HG03175 (cell line): ENCODE measurements around the gene ANKRD62.
"Not testable (repeated sequence)": the region's sequence is repeated elsewhere in the genome, so short reads cannot be mapped to it uniquely, and the experiment has no call there.

Source experiments
- ATAC-seq: cut with Tn5 transposase; IDR thresholded peaks from one replicate; pipeline ENCODE4 v1.9.1; 2021; ENCODE audit warnings: mild to moderate bottlenecking, moderate library complexity; ENCODE audit not compliant: unreplicated experiment

Gene ANKRD62

GRCh38 chr18:12092398-12093229 lies 1.0 kb upstream of the ANKRD62 start:
- no peak for ATAC-seq

GRCh38 chr18:12098374-12098773 lies 4.7 kb downstream of the ANKRD62 start:
- no peak for ATAC-seq

- ATAC-seq = no peak
Observed at GRCh38 chr18:12099160-12099559, 5.5 kb downstream of the ANKRD62 start.

GRCh38 chr18:12101266-12101665 lies 7.6 kb downstream of the ANKRD62 start:
- no peak for ATAC-seq

GRCh38 chr18:12102136-12102842 lies 8.6 kb downstream of the ANKRD62 start:
- ATAC-seq = no peak

GRCh38 chr18:12106471-12106870 lies 12.8 kb downstream of the ANKRD62 start:
- no peak for ATAC-seq

GRCh38 chr18:12109836-12110235 lies 16.2 kb downstream of the ANKRD62 start:
- no peak for ATAC-seq

GRCh38 chr18:12113999-12114646 lies 20.5 kb downstream of the ANKRD62 start:
- ATAC-seq = no peak

GRCh38 chr18:12119358-12119757 lies 25.7 kb downstream of the ANKRD62 start:
- ATAC-seq = no peak

GRCh38 chr18:12121175-12122042 lies 27.8 kb downstream of the ANKRD62 start:
- ATAC-seq = no peak

GRCh38 chr18:12122043-12122389 lies 28.4 kb downstream of the ANKRD62 start:
- not testable (repeated sequence) for ATAC-seq

- not testable (repeated sequence) for ATAC-seq
Observed at GRCh38 chr18:12127647-12128046, 34.0 kb downstream of the ANKRD62 start.

- not testable (repeated sequence) for ATAC-seq
Observed at GRCh38 chr18:12138831-12139230, 45.2 kb downstream of the ANKRD62 start.

GRCh38 chr18:12140866-12141265 lies 47.2 kb downstream of the ANKRD62 start:
- ATAC-seq = not testable (repeated sequence)

- not testable (repeated sequence) for ATAC-seq
Observed at GRCh38 chr18:12141778-12142177, 48.1 kb downstream of the ANKRD62 start.

- not testable (repeated sequence) for ATAC-seq
Observed at GRCh38 chr18:12149431-12149830, 55.8 kb downstream of the ANKRD62 start.

GRCh38 chr18:12154361-12154760 lies 60.7 kb downstream of the ANKRD62 start:
- ATAC-seq = no peak

- no peak for ATAC-seq
Observed at GRCh38 chr18:12155996-12156395, 62.4 kb downstream of the ANKRD62 start.

- no peak for ATAC-seq
Observed at GRCh38 chr18:12159446-12159845, 65.8 kb downstream of the ANKRD62 start.

- no peak for ATAC-seq
Observed at GRCh38 chr18:12162786-12163185, 69.1 kb downstream of the ANKRD62 start.
